NB4 (cell line): Measurements from ENCODE around the gene TGFBR3L.

Experiments
- CTCF ChIP-seq: IDR thresholded peaks from one replicate; pipeline ENCODE4 v1.5.1; 2012; ENCODE audit warnings: low read depth, low read length
- POLR2A ChIP-seq: IDR thresholded peaks from 2 replicates; pipeline ENCODE4 v1.6.1; 2011; ENCODE audit warnings: mild to moderate bottlenecking; ENCODE audit not compliant: insufficient read length; ENCODE audit errors: extremely low read depth

DNA sequence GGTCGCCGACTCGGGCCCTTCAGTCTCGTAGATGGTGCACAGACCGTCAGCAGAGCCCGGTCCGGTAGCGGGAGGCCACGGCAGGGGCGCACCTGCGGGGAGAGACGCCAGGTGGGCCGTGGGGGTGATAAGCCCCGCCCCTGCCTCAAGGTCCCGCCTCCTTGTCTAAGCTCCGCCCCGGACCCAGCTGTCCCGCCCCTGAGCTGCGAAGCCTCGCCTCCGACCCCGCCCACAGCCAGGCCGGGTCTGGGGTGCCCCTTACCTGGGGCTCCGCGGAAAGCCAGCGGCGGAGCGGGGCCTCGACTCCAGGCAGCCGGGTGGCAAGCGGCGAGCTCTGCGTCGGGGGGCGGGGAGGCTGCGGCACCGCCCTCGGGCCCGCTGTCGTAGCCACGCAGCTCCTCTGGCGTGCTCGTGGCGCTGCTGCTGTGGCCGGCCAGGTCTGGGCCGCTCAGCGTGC is 45.1 kb upstream of the TGFBR3L start:
- no peak for TF ChIP-seq CTCF
- TF ChIP-seq POLR2A = no peak
